HepG2 (cell line): Measurements from ENCODE around the gene CD300A. TPM values are rescaled to one million over a fixed set of nuclear protein-coding genes. Genes with fewer than 3 reads are reported as not detected.

Experiments used
- CCDC6 ChIP-seq: sonication (generic); formaldehyde crosslinking; IDR thresholded peaks from 2 replicates; pipeline ENCODE4 v1.8.1; 2022; ENCODE audit warnings: mild to moderate bottlenecking, missing genetic modification reagents, moderate library complexity
- DMTF1 ChIP-seq: sonication (generic); formaldehyde crosslinking; IDR thresholded peaks from 2 replicates; pipeline ENCODE4 v1.4.0; 2020; ENCODE audit warnings: mild to moderate bottlenecking, missing genetic modification reagents
- FLYWCH1 ChIP-seq: sonication (generic); formaldehyde crosslinking; IDR thresholded peaks from 2 replicates; pipeline ENCODE4 v1.8.1; 2023; ENCODE audit warnings: mild to moderate bottlenecking, missing genetic modification reagents
- HNRNPK ChIP-seq: fragments of 200-400 bp; formaldehyde crosslinking; IDR thresholded peaks from 2 replicates; pipeline ENCODE4 v1.6.1; 2018; ENCODE audit warnings: low read length, low read depth, moderate library complexity, mild to moderate bottlenecking; ENCODE audit not compliant: poor library complexity, severe bottlenecking
- PATZ1 ChIP-seq: sonication (generic); formaldehyde crosslinking; IDR thresholded peaks from 2 replicates; pipeline ENCODE4 v1.4.0; 2020; ENCODE audit warnings: missing genetic modification reagents
- SKIL ChIP-seq: sonication (generic); formaldehyde crosslinking; IDR thresholded peaks from 2 replicates; pipeline ENCODE4 v1.8.0; 2022; ENCODE audit warnings: missing genetic modification reagents, mild to moderate bottlenecking, moderate library complexity, borderline replicate concordance
- SMAD9 ChIP-seq: sonication (generic); formaldehyde crosslinking; IDR thresholded peaks from 2 replicates; pipeline ENCODE4 v1.5.1; 2020; ENCODE audit warnings: mild to moderate bottlenecking, missing genetic modification reagents
- SNAPC4 ChIP-seq: sonication (generic); formaldehyde crosslinking; IDR thresholded peaks from 2 replicates; pipeline ENCODE4 v1.4.0; 2020; ENCODE audit warnings: mild to moderate bottlenecking, missing genetic modification reagents
- ZBTB2 ChIP-seq: sonication (generic); formaldehyde crosslinking; IDR thresholded peaks from 2 replicates; pipeline ENCODE4 v1.8.0; 2022; ENCODE audit warnings: low read depth, missing genetic modification reagents
- ZNF205 ChIP-seq: IDR thresholded peaks from 2 replicates; pipeline ENCODE4 v1.6.1; 2018; ENCODE audit warnings: missing biosample characterization, missing genetic modification reagents
- ZNF230 ChIP-seq: sonication (generic); formaldehyde crosslinking; IDR thresholded peaks from 2 replicates; pipeline ENCODE4 v1.4.0; 2020; ENCODE audit warnings: mild to moderate bottlenecking, missing genetic modification reagents
- ZNF713 ChIP-seq: sonication (generic); formaldehyde crosslinking; IDR thresholded peaks from 2 replicates; pipeline ENCODE4 v1.4.0; 2020; ENCODE audit warnings: mild to moderate bottlenecking, missing genetic modification reagents
- ZNF761 ChIP-seq: sonication (generic); formaldehyde crosslinking; conservative IDR thresholded peaks from 2 replicates; pipeline ENCODE4 v1.4.0; 2020; ENCODE audit warnings: mild to moderate bottlenecking, missing genetic modification reagents
- ZSCAN20 ChIP-seq: sonication (generic); formaldehyde crosslinking; IDR thresholded peaks from 2 replicates; pipeline ENCODE4 v1.4.0; 2020; ENCODE audit warnings: missing genetic modification reagents, mild to moderate bottlenecking, borderline replicate concordance
- ZSCAN9 ChIP-seq: IDR thresholded peaks from 2 replicates; pipeline ENCODE4 v1.6.1; 2016; ENCODE audit warnings: borderline replicate concordance
- polyA plus RNA-seq, 8 experiments: library from polyadenylated mRNA; depleted of rRNA in 3 of 8; stranded (reverse) in 7 of 8; unstranded in 1 of 8; fragments of >200 nt; fragmentation: Illumina TruSeq in 4 of 8; extraction: Trizol in 4 of 8; gene quantifications; 2 replicates each; pipeline versions ENCODE4 v1.2.1 to v1.2.3, GENCODE V29; 2011 to 2016; ENCODE audit warnings: low read depth in 4 of 8, missing spikeins in 1 of 8, mixed read lengths in 1 of 8; ENCODE audit not compliant: insufficient read depth in 1 of 8
- total RNA-seq, 5 experiments: library from RNA; depleted of rRNA; stranded (reverse); fragments of >200 nt; fragmentation: Illumina TruSeq; extraction: Trizol; gene quantifications; 2 replicates each; pipeline ENCODE4 v1.2.3, GENCODE V29; 2016; ENCODE audit warnings: low read depth in 1 of 5

Gene CD300A
- total and polyA plus RNA-seq, 2 of the 13 experiments (the other 11 are each of a cell fraction or from before 2014, with no cell fraction given) = not detected

GRCh38 chr17:74427048-74427762 lies 39.2 kb upstream of the CD300A start (continued):
- no peak for TF ChIP-seq HNRNPK
- TF ChIP-seq CCDC6 (CRISPR knock-in tag) = no peak
- peak; percentile 83 for TF ChIP-seq PATZ1 (CRISPR knock-in tag)
- no peak for TF ChIP-seq FLYWCH1 (CRISPR knock-in tag)
- TF ChIP-seq ZNF761 (CRISPR knock-in tag) = no peak; the same call in 1 of the 2 replicates
- 0 out of 2 replicates have a peak, but pooled peaks have one; percentile 72 for TF ChIP-seq ZNF230 (CRISPR knock-in tag)
- TF ChIP-seq SNAPC4 = no peak
- 0 out of 2 replicates have a peak, but pooled peaks have one; percentile 11 for TF ChIP-seq DMTF1 (CRISPR knock-in tag)
- 0 out of 2 replicates have a peak, but pooled peaks have one; percentile 60 for TF ChIP-seq ZNF205 (CRISPR knock-in tag)
- TF ChIP-seq SKIL (CRISPR knock-in tag) = no peak
- peak; percentile 40; the same call in 1 of the 2 replicates for TF ChIP-seq ZSCAN20
- TF ChIP-seq ZBTB2 (CRISPR knock-in tag) = no peak
- no peak; the same call in 1 of the 2 replicates for TF ChIP-seq SMAD9 (CRISPR knock-in tag)
- TF ChIP-seq ZNF713 (CRISPR knock-in tag) = no peak
- TF ChIP-seq ZSCAN9 (CRISPR knock-in tag) = peak; percentile 69; the same call in 1 of the 2 replicates
